ENCODE results near the gene OR4D11. TPM values are rescaled to one million over a fixed set of nuclear protein-coding genes. Genes with fewer than 3 reads are reported as not detected.

OR4D11 gene
- total RNA-seq: not detected in 2 replicates
- long read RNA-seq: 0 reads

GRCh38 chr11:59503276-59503675 is at the start of gene OR4D11:
TSS of gene OR4D11 (plus strand) at chr11:59503576. CDS start at chr11:59503576, 0 bp downstream.
- no peaks in the 10 kb centered on the region for H3K9me3 Mint-ChIP-seq (ENCODE audit: unreplicated experiment)
- H3K27ac Mint-ChIP-seq (ENCODE audit: unreplicated experiment): no peak within 1 kb of the TSS
- no peaks in the 10 kb centered on the region for H3K36me3 Mint-ChIP-seq (ENCODE audit: unreplicated experiment)
- no peaks in the 10 kb centered on the region for H3K4me1 Mint-ChIP-seq (ENCODE audit: unreplicated experiment)
- H3K27me3 Mint-ChIP-seq (ENCODE audit: unreplicated experiment): peaks cover 9% of the 10 kb centered on the region
- DNase-seq (ENCODE audit: extremely low spot score, unreplicated experiment): no peak
- no peak for TF ChIP-seq CTCF (IDR thresholded peaks at IDR 0.05)
- no peak within 1 kb of the TSS for H3K4me3 Mint-ChIP-seq (ENCODE audit: unreplicated experiment)

- no peaks in the 10 kb centered on the region for H3K36me3 Mint-ChIP-seq (ENCODE audit: unreplicated experiment)
- H3K27me3 Mint-ChIP-seq (ENCODE audit: unreplicated experiment): no peaks in the 10 kb centered on the region
- no peaks in the 10 kb centered on the region for H3K4me1 Mint-ChIP-seq (ENCODE audit: unreplicated experiment)
- no peak for DNase-seq (ENCODE audit: extremely low spot score, unreplicated experiment)
- H3K27ac Mint-ChIP-seq (ENCODE audit: unreplicated experiment): no peak within 1 kb of the TSS
- TF ChIP-seq CTCF (IDR thresholded peaks at IDR 0.05): no peak
- no peaks in the 10 kb centered on the region for H3K9me3 Mint-ChIP-seq (ENCODE audit: unreplicated experiment)
- no peak within 1 kb of the TSS for H3K4me3 Mint-ChIP-seq (ENCODE audit: unreplicated experiment)
Measured at GRCh38 chr11:59456661-59457060, 46.7 kb upstream of the OR4D11 start, which contains the start of gene OR4D6. TSS of gene OR4D6 (plus strand) at chr11:59456961. CDS start at chr11:59456961, 0 bp downstream.

- no peaks in the 10 kb centered on the region for H3K36me3 Mint-ChIP-seq (ENCODE audit: unreplicated experiment)
- H3K27me3 Mint-ChIP-seq (ENCODE audit: unreplicated experiment): no peaks in the 10 kb centered on the region
- no peak overlapping the region for H3K4me3 Mint-ChIP-seq (ENCODE audit: unreplicated experiment)
- DNase-seq (ENCODE audit: extremely low spot score, unreplicated experiment): no peak
- H3K9me3 Mint-ChIP-seq (ENCODE audit: unreplicated experiment): no peaks in the 10 kb centered on the region
- H3K4me1 Mint-ChIP-seq (ENCODE audit: unreplicated experiment): no peaks in the 10 kb centered on the region
- no peak for TF ChIP-seq CTCF (IDR thresholded peaks at IDR 0.05)
- H3K27ac Mint-ChIP-seq (ENCODE audit: unreplicated experiment): no peak overlapping the region
Measured at GRCh38 chr11:59459916-59460315, 43.5 kb upstream of the OR4D11 start.

- Mint-ChIP-seq H3K27ac (ENCODE audit: unreplicated experiment) (no peak overlapping the region), H3K4me3 (ENCODE audit: unreplicated experiment) (no peak overlapping the region), H3K36me3 (ENCODE audit: unreplicated experiment) (no peaks in the 10 kb centered on the region), H3K4me1 (ENCODE audit: unreplicated experiment) (no peaks in the 10 kb centered on the region), H3K27me3 (ENCODE audit: unreplicated experiment) (no peaks in the 10 kb centered on the region), H3K9me3 (ENCODE audit: unreplicated experiment) (no peaks in the 10 kb centered on the region)
- no peak for DNase-seq (ENCODE audit: extremely low spot score, unreplicated experiment)
- no peak for TF ChIP-seq CTCF (IDR thresholded peaks at IDR 0.05)
Measured at GRCh38 chr11:59463190-59463641, 40.2 kb upstream of the OR4D11 start.

- Mint-ChIP-seq H3K4me1 (ENCODE audit: unreplicated experiment) (no peaks in the 10 kb centered on the region), H3K36me3 (ENCODE audit: unreplicated experiment) (no peaks in the 10 kb centered on the region)
Measured at GRCh38 chr11:59473015-59473414, 30.4 kb upstream of the OR4D11 start, which contains the start of gene OR4D10. TSS of gene OR4D10 (plus strand) at chr11:59473315. CDS start at chr11:59477430, 4,115 bp downstream.

More at GRCh38 chr11:59473015-59473414, 30.4 kb upstream of the OR4D11 start, which contains the start of gene OR4D10:
- no peak for TF ChIP-seq CTCF (IDR thresholded peaks at IDR 0.05)
- Mint-ChIP-seq H3K9me3 (ENCODE audit: unreplicated experiment) (no peaks in the 10 kb centered on the region), H3K27me3 (ENCODE audit: unreplicated experiment) (no peaks in the 10 kb centered on the region), H3K4me3 (ENCODE audit: unreplicated experiment) (no peak within 1 kb of the TSS), H3K27ac (ENCODE audit: unreplicated experiment) (no peak within 1 kb of the TSS)
- no peak for DNase-seq (ENCODE audit: extremely low spot score, unreplicated experiment)
